HUES6 (cell line): Measurements from ENCODE around the gene SH3BP4.

ENCODE experiments used
- H3K27ac ChIP-seq: 2 replicates; pipeline ENCODE4 v1.7.0; 2013; ENCODE audit warnings: low read depth, mild to moderate bottlenecking, low read length, inconsistent platforms
- H3K27me3 ChIP-seq: 2 replicates; pipeline ENCODE4 v1.6.1; 2013; ENCODE audit warnings: low read length; ENCODE audit not compliant: control insufficient read depth, insufficient read depth
- H3K36me3 ChIP-seq: 2 replicates; pipeline ENCODE4 v1.6.1; 2013; ENCODE audit warnings: low read length; ENCODE audit not compliant: control insufficient read depth, insufficient read depth
- H3K4me1 ChIP-seq: 2 replicates; pipeline ENCODE4 v1.6.1; 2013; ENCODE audit warnings: low read length; ENCODE audit not compliant: control insufficient read depth, insufficient read depth
- H3K4me3 ChIP-seq: 2 replicates; pipeline ENCODE4 v1.5.1; 2013; ENCODE audit warnings: low read depth, low read length
- H3K9ac ChIP-seq: one replicate; pipeline ENCODE4 v1.6.1; 2013; ENCODE audit warnings: mild to moderate bottlenecking, low read length
- H3K9me3 ChIP-seq: 2 replicates; pipeline ENCODE4 v1.6.1; 2013; ENCODE audit warnings: low read depth, low read length; ENCODE audit not compliant: control insufficient read depth, insufficient read depth

Gene SH3BP4

GRCh38 chr2:235068701-235069100, 116.9 kb downstream of the SH3BP4 start:
- no peaks in the 10 kb centered on the region for H3K27me3 ChIP-seq
- H3K27ac ChIP-seq = no peak overlapping the region
- no peak overlapping the region for H3K9ac ChIP-seq
- no peak overlapping the region for H3K4me3 ChIP-seq
- H3K9me3 ChIP-seq = no peaks in the 10 kb centered on the region
- peaks cover 22% of the 10 kb centered on the region for H3K4me1 ChIP-seq
- H3K36me3 ChIP-seq = no peaks in the 10 kb centered on the region

GRCh38 chr2:235070063-235070706, 118.4 kb downstream of the SH3BP4 start:
- Histone ChIP-seq H3K9me3 (no peaks in the 10 kb centered on the region), H3K36me3 (no peaks in the 10 kb centered on the region), H3K4me3 (no peak overlapping the region), H3K27ac (no peak overlapping the region), H3K4me1 (peaks cover 19% of the 10 kb centered on the region), H3K9ac (no peak overlapping the region), H3K27me3 (no peaks in the 10 kb centered on the region)

- H3K9me3 ChIP-seq = no peaks in the 10 kb centered on the region
- H3K36me3 ChIP-seq = no peaks in the 10 kb centered on the region
- no peak overlapping the region for H3K27ac ChIP-seq
- peaks cover 24% of the 10 kb centered on the region for H3K4me1 ChIP-seq
- H3K4me3 ChIP-seq = no peak overlapping the region
- H3K9ac ChIP-seq = no peak overlapping the region
- H3K27me3 ChIP-seq = no peaks in the 10 kb centered on the region
Measured at GRCh38 chr2:235073868-235074413, 122.1 kb downstream of the SH3BP4 start.

- peaks cover 12% of the 10 kb centered on the region for H3K4me1 ChIP-seq
- H3K27ac ChIP-seq = no peak overlapping the region
Measured at GRCh38 chr2:235077046-235077445, 125.2 kb downstream of the SH3BP4 start.

GRCh38 chr2:235078182-235078581, 126.4 kb downstream of the SH3BP4 start:
- Histone ChIP-seq H3K4me1 (peaks cover 12% of the 10 kb centered on the region), H3K9ac (no peak overlapping the region), H3K4me3 (no peak overlapping the region), H3K36me3 (no peaks in the 10 kb centered on the region), H3K27me3 (no peaks in the 10 kb centered on the region), H3K27ac (no peak overlapping the region), H3K9me3 (peaks cover 5% of the 10 kb centered on the region; the same call in 1 of the 2 replicates)

More at GRCh38 chr2:235077046-235077445, 125.2 kb downstream of the SH3BP4 start:
- Histone ChIP-seq H3K36me3 (no peaks in the 10 kb centered on the region), H3K27me3 (no peaks in the 10 kb centered on the region), H3K4me3 (no peak overlapping the region), H3K9ac (no peak overlapping the region), H3K9me3 (peaks cover 5% of the 10 kb centered on the region; the same call in 1 of the 2 replicates)

- no peaks in the 10 kb centered on the region for H3K36me3 ChIP-seq
- no peak overlapping the region for H3K4me3 ChIP-seq
- H3K27ac ChIP-seq = no peak overlapping the region
- no peaks in the 10 kb centered on the region for H3K27me3 ChIP-seq
- no peak overlapping the region for H3K9ac ChIP-seq
- H3K9me3 ChIP-seq = peaks cover 5% of the 10 kb centered on the region; the same call in 1 of the 2 replicates
- H3K4me1 ChIP-seq = peaks cover 12% of the 10 kb centered on the region
Measured at GRCh38 chr2:235078914-235079472, 127.2 kb downstream of the SH3BP4 start.

GRCh38 chr2:235080101-235080500, 128.3 kb downstream of the SH3BP4 start:
- H3K4me1 ChIP-seq = peaks cover 12% of the 10 kb centered on the region
- H3K9ac ChIP-seq = no peak overlapping the region
- no peak overlapping the region for H3K4me3 ChIP-seq
- peaks cover 8% of the 10 kb centered on the region for H3K9me3 ChIP-seq
- no peaks in the 10 kb centered on the region for H3K27me3 ChIP-seq
- H3K27ac ChIP-seq = no peak overlapping the region
- H3K36me3 ChIP-seq = no peaks in the 10 kb centered on the region

GRCh38 chr2:235082578-235083338, 130.9 kb downstream of the SH3BP4 start:
- Histone ChIP-seq H3K36me3 (no peaks in the 10 kb centered on the region), H3K27ac (no peak overlapping the region), H3K4me3 (no peak overlapping the region), H3K9me3 (peaks cover 8% of the 10 kb centered on the region), H3K4me1 (peaks cover 11% of the 10 kb centered on the region), H3K27me3 (no peaks in the 10 kb centered on the region), H3K9ac (no peak overlapping the region)

- Histone ChIP-seq H3K4me3 (no peak overlapping the region), H3K36me3 (no peaks in the 10 kb centered on the region), H3K27ac (no peak overlapping the region), H3K9me3 (peaks cover 8% of the 10 kb centered on the region), H3K4me1 (peaks cover 5% of the 10 kb centered on the region; the same call in 1 of the 2 replicates), H3K9ac (no peak overlapping the region), H3K27me3 (no peaks in the 10 kb centered on the region)
Measured at GRCh38 chr2:235083822-235084221, 132.0 kb downstream of the SH3BP4 start.

GRCh38 chr2:235084424-235084823, 132.6 kb downstream of the SH3BP4 start:
- Histone ChIP-seq H3K4me1 (0 out of 2 replicates have a peak, but pooled peaks cover 5% of the 10 kb centered on the region), H3K9ac (no peak overlapping the region), H3K36me3 (no peaks in the 10 kb centered on the region), H3K27ac (no peak overlapping the region), H3K9me3 (peaks cover 8% of the 10 kb centered on the region), H3K27me3 (no peaks in the 10 kb centered on the region), H3K4me3 (no peak overlapping the region)

- Histone ChIP-seq H3K27me3 (no peaks in the 10 kb centered on the region), H3K9ac (no peak overlapping the region)
Measured at GRCh38 chr2:235085476-235085875, 133.7 kb downstream of the SH3BP4 start.

More at GRCh38 chr2:235085476-235085875, 133.7 kb downstream of the SH3BP4 start:
- no peak overlapping the region for H3K4me3 ChIP-seq
- peaks cover 8% of the 10 kb centered on the region for H3K9me3 ChIP-seq
- no peak overlapping the region for H3K27ac ChIP-seq
- 0 out of 2 replicates have a peak, but pooled peaks cover 5% of the 10 kb centered on the region for H3K4me1 ChIP-seq
- no peaks in the 10 kb centered on the region for H3K36me3 ChIP-seq
